GM12878 (cell line): ENCODE measurements around the gene ZYG11B. TPM values are rescaled to one million over a fixed set of nuclear protein-coding genes. Genes with fewer than 3 reads are reported as not detected.

ENCODE experiments used
- HDGF ChIP-seq: fragments of 450-650 bp; IDR thresholded peaks from 2 replicates; pipeline ENCODE4 v1.6.1; 2016; ENCODE audit warnings: antibody characterized with exemption
- IKZF2 ChIP-seq, 2 experiments: fragments of 450-650 bp; IDR thresholded peaks; 2 replicates each; pipeline ENCODE4 v1.6.1; 2017; ENCODE audit warnings: mild to moderate bottlenecking in 2 of 2, moderate library complexity in 2 of 2
- IRF3 ChIP-seq: fragments of 450-650 bp; IDR thresholded peaks from 2 replicates; pipeline ENCODE4 v1.6.1; 2014; ENCODE audit warnings: mild to moderate bottlenecking
- PAX5 ChIP-seq: IDR thresholded peaks from 2 replicates; pipeline ENCODE4 v1.6.1; 2011; ENCODE audit warnings: low read depth, low read length, borderline replicate concordance
- PKNOX1 ChIP-seq: fragments of 450-650 bp; IDR thresholded peaks from 2 replicates; pipeline ENCODE4 v1.6.1; 2016; ENCODE audit warnings: mild to moderate bottlenecking
- RBBP5 ChIP-seq: fragments of 200-600 bp; sonication (generic); conservative IDR thresholded peaks from 2 replicates; pipeline ENCODE4 v1.6.1; 2016
- TCF7 ChIP-seq: IDR thresholded peaks from 2 replicates; pipeline ENCODE4 v1.6.1; 2014; ENCODE audit warnings: antibody characterized with exemption, borderline replicate concordance
- YBX1 ChIP-seq: fragments of 450-650 bp; IDR thresholded peaks from 2 replicates; pipeline ENCODE4 v1.6.1; 2016; ENCODE audit warnings: antibody characterized with exemption
- ZBTB4 ChIP-seq: fragments of 450-650 bp; formaldehyde crosslinking; IDR thresholded peaks from 2 replicates; pipeline ENCODE4 v1.4.0; 2022; ENCODE audit warnings: mild to moderate bottlenecking, moderate library complexity
- ZZZ3 ChIP-seq: IDR thresholded peaks from 2 replicates; pipeline ENCODE4 v1.6.1; 2011; ENCODE audit warnings: low read depth; ENCODE audit not compliant: control insufficient read depth, insufficient read length
- polyA plus RNA-seq, 11 experiments: library from polyadenylated mRNA; depleted of rRNA in 4 of 11; unstranded in 6 of 11; stranded (reverse) in 5 of 11; fragments of >200 nt; fragmentation: Nextera tagmentation in 4 of 11; fragmentation: Illumina TruSeq in 1 of 11; extraction: Ambion mirVana in 4 of 11; extraction: Trizol in 1 of 11; gene quantifications; 1 replicate in 1 of 11; 2 replicates in 10 of 11; pipeline versions ENCODE4 v1.2.1 to v1.2.3, GENCODE V29; 2011 to 2016; ENCODE audit warnings: inconsistent platforms in 2 of 11, missing spikeins in 2 of 11, low read depth in 1 of 11
- total RNA-seq, 4 experiments: library from RNA; depleted of rRNA in 3 of 4; stranded (reverse); fragments of >200 nt in 3 of 4; fragmentation: Illumina TruSeq in 1 of 4; extraction: Trizol in 1 of 4; gene quantifications; 2 replicates each; pipeline versions ENCODE4 v1.2.1 to v1.2.3, GENCODE V29; 2013 to 2021

Gene ZYG11B
- total and polyA plus RNA-seq, 10 of the 15 experiments (the other 5 are each of a cell fraction or from before 2014, with no cell fraction given): 1.8 to 8.5 (median 5.3) TPM

DNA sequence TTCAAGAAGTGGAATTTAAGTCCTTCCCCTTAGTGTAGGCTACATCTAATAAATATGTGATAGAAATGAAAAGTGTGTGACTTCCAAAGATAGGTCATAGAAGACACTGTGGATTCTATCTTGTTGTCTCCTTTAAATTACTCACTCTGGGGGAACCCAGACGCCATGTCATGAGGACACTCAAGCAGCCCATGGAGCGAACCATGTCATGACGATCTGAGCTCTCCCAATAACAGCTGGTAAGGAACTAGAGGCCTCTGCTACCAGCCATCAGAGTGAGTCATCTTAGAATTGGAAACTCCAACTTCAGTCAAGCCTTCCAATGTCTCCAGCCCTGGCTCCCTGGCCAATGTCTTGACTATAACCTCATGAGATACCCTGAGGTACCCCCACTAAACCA lies 34.4 kb upstream of the ZYG11B start (continued):
- TF ChIP-seq PKNOX1 (no peak), IKZF2 (IDR thresholded peaks at IDR 0.05) (no peak), ZZZ3 (no peak), PAX5 (no peak), HDGF (no peak), YBX1 (no peak), TCF7 (no peak), ZBTB4 (CRISPR knock-in tag) (no peak), IRF3 (no peak), RBBP5 (no peak)
